ENCODE data around the gene DPH5. TPM values are rescaled to one million over a fixed set of nuclear protein-coding genes. Genes with fewer than 3 reads are reported as not detected.
"Not testable (repeated sequence)": the region's sequence is repeated elsewhere in the genome, so short reads cannot be mapped to it uniquely, and the experiment has no call there.

Gene DPH5
- total RNA-seq, 2 experiments from 2014 or later, result 19.4 to 45.6 TPM

DNA sequence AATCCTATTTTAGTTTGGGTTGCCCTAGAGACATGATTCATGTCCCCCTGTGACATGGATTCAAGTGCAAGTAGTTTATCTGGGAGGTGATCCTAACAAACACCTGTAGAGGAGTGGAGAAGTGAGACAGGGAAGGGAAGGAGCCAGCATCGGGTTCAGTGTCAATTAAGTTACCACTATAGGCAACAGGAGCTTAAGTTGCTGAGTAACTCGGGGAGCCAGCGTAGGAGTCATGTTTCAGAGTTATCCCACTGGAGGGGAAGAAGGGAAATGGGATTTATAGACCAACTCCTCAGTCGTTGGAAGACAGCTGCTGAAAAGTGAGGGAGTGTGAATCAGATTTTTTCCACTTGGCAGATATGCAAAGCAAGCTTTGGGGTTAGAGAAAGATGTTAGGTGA lies 74.8 kb downstream of the DPH5 start:
- BruUV-seq (replicated peaks), result no TSS peak
- Histone ChIP-seq H3K9me3 (ENCODE audit: low read length) (no peaks in the 10 kb centered on the region), H3K4me2 (ENCODE audit: low read length) (no peak overlapping the region), H3K36me3 (ENCODE audit: insufficient read depth, low read length) (peaks cover 28% of the 10 kb centered on the region), H3K4me3 (ENCODE audit: low read depth, low read length, poor library complexity, severe bottlenecking) (no peak overlapping the region), H3K9me2 (ENCODE audit: insufficient read depth, low read length) (no peaks in the 10 kb centered on the region), H3K27ac (ENCODE audit: low read depth, low read length, poor library complexity, severe bottlenecking) (no peak overlapping the region), H3K4me1 (ENCODE audit: insufficient read depth, low read length, poor library complexity, severe bottlenecking) (peaks cover 13% of the 10 kb centered on the region), H3K79me2 (ENCODE audit: insufficient read depth, low read depth, low read length) (no peaks in the 10 kb centered on the region), H4K20me1 (ENCODE audit: insufficient read depth, low read length) (no peaks in the 10 kb centered on the region), H2AFZ (ENCODE audit: low read length) (no peak overlapping the region)
- DNase-seq (ENCODE audit: low spot score), result no peak
- POLR2A ChIA-PET, result interaction anchor here (0.8 to 1.0 kb wide), 2 partner anchors 7 to 11 kb away, joined by 4 to 5 read pairs; no protein-coding TSS in a partner anchor
- intact Hi-C loops (cut with micrococcal nuclease; ENCODE audit: unreplicated experiment), result no loop called here
- CTCF ChIA-PET (ENCODE audit: unreplicated experiment), result no interaction called here
- no peak for TF ChIP-seq EZH2phosphoT487 (IDR thresholded peaks at IDR 0.05; ENCODE audit: borderline replicate concordance, low read depth, low read length)
- no peak for TF ChIP-seq CTCF (conservative IDR thresholded peaks at IDR 0.05; ENCODE audit: low read length)

DNA sequence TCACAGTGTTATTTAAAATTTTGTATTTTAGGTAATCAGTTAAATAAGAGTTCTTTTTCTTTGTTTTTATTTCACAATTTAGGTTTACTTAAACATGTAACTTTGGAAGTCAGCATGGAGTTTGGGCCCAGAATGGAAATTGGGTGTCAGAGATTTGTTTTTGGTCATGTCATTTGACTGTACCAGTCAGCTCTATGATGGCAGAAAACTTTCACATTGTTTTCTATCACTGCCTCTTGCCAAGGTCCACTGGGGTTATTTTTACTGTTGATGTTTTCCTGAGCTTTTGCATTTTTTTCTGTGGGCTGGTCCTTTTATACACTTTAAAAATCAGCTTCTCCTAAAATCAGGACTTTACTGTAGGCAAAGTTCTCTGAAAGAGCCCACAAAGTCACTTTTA lies 75.2 kb downstream of the DPH5 start:
- TF ChIP-seq CTCF (conservative IDR thresholded peaks at IDR 0.05; ENCODE audit: low read length) (no peak), EZH2phosphoT487 (IDR thresholded peaks at IDR 0.05; ENCODE audit: borderline replicate concordance, low read depth, low read length) (no peak)
- Histone ChIP-seq H4K20me1 (ENCODE audit: insufficient read depth, low read length) (no peaks in the 10 kb centered on the region), H3K4me1 (ENCODE audit: insufficient read depth, low read length, poor library complexity, severe bottlenecking) (peaks cover 13% of the 10 kb centered on the region), H3K27ac (ENCODE audit: low read depth, low read length, poor library complexity, severe bottlenecking) (no peak overlapping the region), H3K4me2 (ENCODE audit: low read length) (no peak overlapping the region), H3K79me2 (ENCODE audit: insufficient read depth, low read depth, low read length) (no peaks in the 10 kb centered on the region), H3K9me2 (ENCODE audit: insufficient read depth, low read length) (no peaks in the 10 kb centered on the region), H3K4me3 (ENCODE audit: low read depth, low read length, poor library complexity, severe bottlenecking) (no peak overlapping the region), H3K36me3 (ENCODE audit: insufficient read depth, low read length) (peaks cover 28% of the 10 kb centered on the region), H2AFZ (ENCODE audit: low read length) (no peak overlapping the region), H3K9me3 (ENCODE audit: low read length) (no peaks in the 10 kb centered on the region)
- DNase-seq (ENCODE audit: low spot score), result no peak
- BruUV-seq (replicated peaks), result no TSS peak
- ChIA-PET POLR2A (interaction anchor here (0.7 to 1.2 kb wide), 3 partner anchors 8 to 24 kb away, joined by 3 to 5 read pairs (median 4); no protein-coding TSS in a partner anchor), CTCF (ENCODE audit: unreplicated experiment) (no interaction called here)
- intact Hi-C loops (cut with micrococcal nuclease; ENCODE audit: unreplicated experiment), result no loop called here

DNA sequence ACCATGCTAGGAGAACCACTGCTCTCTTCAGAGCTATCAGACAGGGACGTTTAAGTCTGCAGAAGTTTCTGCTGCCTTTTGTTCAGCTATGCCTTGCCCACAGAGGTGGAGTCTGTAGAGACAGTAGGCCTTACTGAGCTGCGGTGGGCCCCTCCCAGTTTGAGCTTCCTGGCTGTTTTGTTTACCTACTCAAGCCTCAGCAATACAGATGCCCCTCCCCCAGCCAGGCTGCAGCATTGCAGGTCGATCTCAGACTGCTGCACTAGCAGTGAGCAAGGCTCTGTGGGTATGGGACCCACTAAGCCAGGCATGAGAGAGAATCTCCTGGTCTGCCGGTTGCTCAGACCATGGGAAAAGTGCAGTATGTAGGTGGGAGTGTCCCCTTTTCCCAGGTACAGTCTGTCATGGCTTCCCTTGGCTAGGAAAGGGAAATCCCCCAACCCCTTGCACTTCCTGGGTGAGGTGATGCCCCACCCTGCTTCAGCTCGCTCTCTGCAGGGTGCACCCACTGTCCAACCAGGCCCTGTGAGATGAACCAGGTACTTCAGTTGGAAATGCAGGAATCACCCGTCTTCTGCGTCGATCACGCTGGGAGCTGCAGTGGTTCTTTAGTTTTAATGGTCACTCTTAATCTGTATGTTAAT lies 75.9 kb downstream of the DPH5 start:
- CTCF ChIA-PET (ENCODE audit: unreplicated experiment); H2AFZ ChIP-seq (ENCODE audit: low read length); H4K20me1 ChIP-seq (ENCODE audit: insufficient read depth, low read length); H3K4me3 ChIP-seq (ENCODE audit: low read depth, low read length, poor library complexity, severe bottlenecking); BruUV-seq (replicated peaks); intact Hi-C loops (cut with micrococcal nuclease; ENCODE audit: unreplicated experiment); H3K79me2 ChIP-seq (ENCODE audit: insufficient read depth, low read depth, low read length); H3K9me2 ChIP-seq (ENCODE audit: insufficient read depth, low read length); H3K27ac ChIP-seq (ENCODE audit: low read depth, low read length, poor library complexity, severe bottlenecking); H3K9me3 ChIP-seq (ENCODE audit: low read length): not testable (repeated sequence)
- peak; percentile 60 for DNase-seq (ENCODE audit: low spot score)
- POLR2A ChIA-PET, result interaction anchor here (0.7 to 1.6 kb wide), 4 partner anchors 9 to 25 kb away, joined by 3 to 5 read pairs (median 4); no protein-coding TSS in a partner anchor
- Histone ChIP-seq H3K4me2 (ENCODE audit: low read length) (peak overlapping the region; percentile 20; the same call in 1 of the 2 replicates), H3K4me1 (ENCODE audit: insufficient read depth, low read length, poor library complexity, severe bottlenecking) (peaks cover 13% of the 10 kb centered on the region), H3K36me3 (ENCODE audit: insufficient read depth, low read length) (peaks cover 28% of the 10 kb centered on the region)

DNA sequence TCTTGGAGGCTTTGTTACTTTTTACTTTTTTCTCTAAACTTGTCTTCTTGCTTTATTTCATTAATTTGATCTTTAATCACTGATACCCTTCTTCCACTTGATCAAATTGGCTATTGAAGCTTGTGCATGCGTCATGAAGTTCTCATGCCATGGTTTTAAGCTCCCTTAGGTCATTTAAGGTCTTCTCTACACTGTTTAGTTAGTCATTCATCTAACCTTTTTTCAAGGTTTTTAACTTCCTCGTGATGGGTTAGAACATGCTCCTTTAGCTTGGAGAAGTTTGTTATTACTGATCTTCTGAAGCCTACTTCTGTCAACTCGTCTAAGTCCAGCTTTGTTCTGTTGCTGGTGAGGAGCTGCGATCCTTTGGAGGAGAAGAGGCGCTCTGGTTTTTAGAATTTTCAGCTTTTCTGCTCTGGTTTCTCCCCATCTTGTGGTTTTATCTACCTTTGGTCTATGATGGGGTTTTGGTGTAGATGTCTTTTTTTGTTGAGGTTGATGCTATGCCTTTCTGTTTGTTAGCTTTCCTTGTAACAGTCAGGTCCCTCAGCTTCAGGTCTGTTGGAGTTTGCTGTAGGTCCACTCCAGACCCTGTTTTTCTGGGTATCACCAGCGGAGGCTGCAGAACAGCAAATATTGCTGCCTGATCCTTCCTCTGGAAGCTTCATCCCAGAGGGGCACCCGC lies 76.7 kb downstream of the DPH5 start:
- H3K9me3 ChIP-seq (ENCODE audit: low read length); DNase-seq (ENCODE audit: low spot score); H4K20me1 ChIP-seq (ENCODE audit: insufficient read depth, low read length); H2AFZ ChIP-seq (ENCODE audit: low read length); intact Hi-C loops (cut with micrococcal nuclease; ENCODE audit: unreplicated experiment); H3K4me3 ChIP-seq (ENCODE audit: low read depth, low read length, poor library complexity, severe bottlenecking); BruUV-seq (replicated peaks); H3K79me2 ChIP-seq (ENCODE audit: insufficient read depth, low read depth, low read length); H3K9me2 ChIP-seq (ENCODE audit: insufficient read depth, low read length); H3K27ac ChIP-seq (ENCODE audit: low read depth, low read length, poor library complexity, severe bottlenecking): not testable (repeated sequence)
- POLR2A ChIA-PET, result interaction anchor here (1.0 to 1.6 kb wide), 2 partner anchors 13 to 37 kb away, joined by 4 to 5 read pairs; no protein-coding TSS in a partner anchor
- Histone ChIP-seq H3K4me2 (ENCODE audit: low read length) (0 out of 2 replicates have a peak overlapping the region, but pooled peaks have one; percentile 20), H3K4me1 (ENCODE audit: insufficient read depth, low read length, poor library complexity, severe bottlenecking) (peaks cover 13% of the 10 kb centered on the region), H3K36me3 (ENCODE audit: insufficient read depth, low read length) (peaks cover 28% of the 10 kb centered on the region)
- CTCF ChIA-PET (ENCODE audit: unreplicated experiment), result interaction anchor here (0.6 kb wide), 1 partner anchor 287 kb away, joined by 3 read pairs; no protein-coding TSS in a partner anchor

DNA sequence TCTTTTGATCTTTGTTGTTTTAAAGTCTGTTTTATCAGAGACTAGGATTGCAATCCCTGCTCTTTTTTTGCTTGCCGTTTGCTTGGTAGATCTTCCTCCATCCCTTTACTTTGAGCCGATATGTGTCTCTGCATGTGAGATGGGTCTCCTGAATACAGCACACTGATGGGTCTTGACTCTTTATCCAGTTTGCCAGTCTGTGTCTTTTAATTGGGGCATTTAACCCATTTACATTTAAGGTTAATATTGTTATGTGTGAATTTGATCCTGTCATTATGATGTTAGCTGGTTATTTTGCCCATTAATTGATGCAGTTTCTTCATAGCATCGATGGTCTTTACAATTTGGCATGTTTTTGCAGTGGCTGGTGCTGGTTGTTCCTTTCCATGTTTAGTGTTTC lies 77.8 kb downstream of the DPH5 start:
- CTCF ChIA-PET (ENCODE audit: unreplicated experiment); H3K9me2 ChIP-seq (ENCODE audit: insufficient read depth, low read length); BruUV-seq (replicated peaks); H3K79me2 ChIP-seq (ENCODE audit: insufficient read depth, low read depth, low read length); H4K20me1 ChIP-seq (ENCODE audit: insufficient read depth, low read length); H2AFZ ChIP-seq (ENCODE audit: low read length); H3K4me2 ChIP-seq (ENCODE audit: low read length); H3K27ac ChIP-seq (ENCODE audit: low read depth, low read length, poor library complexity, severe bottlenecking); DNase-seq (ENCODE audit: low spot score); H3K9me3 ChIP-seq (ENCODE audit: low read length); intact Hi-C loops (cut with micrococcal nuclease; ENCODE audit: unreplicated experiment); POLR2A ChIA-PET; H3K4me3 ChIP-seq (ENCODE audit: low read depth, low read length, poor library complexity, severe bottlenecking): not testable (repeated sequence)
- Histone ChIP-seq H3K36me3 (ENCODE audit: insufficient read depth, low read length) (peaks cover 35% of the 10 kb centered on the region), H3K4me1 (ENCODE audit: insufficient read depth, low read length, poor library complexity, severe bottlenecking) (peaks cover 13% of the 10 kb centered on the region)

Data from OCI-LY7 (cell line).